Measurements from ENCODE around the gene SFMBT2. TPM values are rescaled to one million over a fixed set of nuclear protein-coding genes. Genes with fewer than 3 reads are reported as not detected.

Gene SFMBT2
- total and polyA plus RNA-seq, 2 of the 13 experiments (the other 11 are each of a cell fraction or from before 2014, with no cell fraction given), result 0.01 to 0.02 TPM

GRCh38 chr10:7315906-7316305 lies 94.9 kb downstream of the SFMBT2 start:
- FAIRE-seq (no peak), ATAC-seq (no peak), DNase-seq (ENCODE audit: low spot score) (no peak)
- H2AFZ ChIP-seq (ENCODE audit: low read length), result no peak overlapping the region
- 3% methylated on average over 2 of the region's 2 CpGs for WGBS (ENCODE audit: low lambda C conversion rate)
- H4K20me1 ChIP-seq (ENCODE audit: insufficient read depth, low read length), result no peaks in the 10 kb centered on the region
- H3K4me3 ChIP-seq (replicated peaks in 1 of 3; ENCODE audit: insufficient read depth in 1 of 3, low read depth in 2 of 3, low read length in 3 of 3), result no peak overlapping the region
- ChIA-PET POLR2A (no interaction called here), CTCF (ENCODE audit: low intra/inter-chr PET ratio, low total read pairs) (no interaction called here)
- intact Hi-C loops (cut with micrococcal nuclease; ENCODE audit: unreplicated experiment) (no loop called here), in situ Hi-C loops (cut with HindIII; ENCODE audit: extremely low pct_ligation_motif_present, low pct_unique_long_range_greater_than_20kb) (no loop called here)
- no peaks in the 10 kb centered on the region for H3K9me3 ChIP-seq (ENCODE audit: low read length)
- H3K36me3 ChIP-seq (replicated peaks in 1 of 2; ENCODE audit: control insufficient read depth in 1 of 2, insufficient read depth in 2 of 2, low read length in 2 of 2), result no peaks in the 10 kb centered on the region
- TF ChIP-seq THAP11 (CRISPR knock-in tag; IDR thresholded peaks at IDR 0.05) (no peak), SMAD9 (CRISPR knock-in tag; IDR thresholded peaks at IDR 0.05) (no peak), RBM22 (optimal IDR thresholded peaks at IDR 0.05; ENCODE audit: low read length) (no peak), ZNF333 (CRISPR knock-in tag; IDR thresholded peaks at IDR 0.05; ENCODE audit: borderline replicate concordance) (no peak)
- H3K27me3 ChIP-seq (ENCODE audit: control insufficient read depth in 1 of 2, insufficient read depth in 2 of 2, low read length in 2 of 2), result peaks cover 0 to 4% of the 10 kb centered on the region in 2 experiments; a peak in 2 of 5 replicates
- H3K9ac ChIP-seq (ENCODE audit: insufficient read depth, low read depth, low read length), result no peak overlapping the region
- no TSS peak for BruUV-seq (replicated peaks)
- no peaks in the 10 kb centered on the region for H3K79me2 ChIP-seq (ENCODE audit: insufficient read depth, low read length)
- no peak overlapping the region for H3K4me2 ChIP-seq (ENCODE audit: low read depth, low read length)
- H3K27ac ChIP-seq (ENCODE audit: extremely low read length, insufficient read depth, low read length), result no peak overlapping the region
- no peaks in the 10 kb centered on the region for H3K4me1 ChIP-seq (ENCODE audit: insufficient read depth, low read length)

- DNase-seq (ENCODE audit: low spot score), result no peak
- no peak overlapping the region for H3K4me2 ChIP-seq (ENCODE audit: low read depth, low read length)
- H3K36me3 ChIP-seq (replicated peaks in 1 of 2; ENCODE audit: control insufficient read depth in 1 of 2, insufficient read depth in 2 of 2, low read length in 2 of 2), result no peaks in the 10 kb centered on the region
- 14% methylated on average over 4 of the region's 4 CpGs for WGBS (ENCODE audit: low lambda C conversion rate)
- H2AFZ ChIP-seq (ENCODE audit: low read length), result no peak overlapping the region
- in situ Hi-C loops (cut with HindIII; ENCODE audit: extremely low pct_ligation_motif_present, low pct_unique_long_range_greater_than_20kb), result no loop called here
- CTCF ChIA-PET (ENCODE audit: low intra/inter-chr PET ratio, low total read pairs), result no interaction called here
- no peak for ATAC-seq
- no peaks in the 10 kb centered on the region for H3K4me1 ChIP-seq (ENCODE audit: insufficient read depth, low read length)
- POLR2A ChIA-PET, result no interaction called here
- no peak overlapping the region for H3K4me3 ChIP-seq (replicated peaks in 1 of 3; ENCODE audit: insufficient read depth in 1 of 3, low read depth in 2 of 3, low read length in 3 of 3)
- H3K27ac ChIP-seq (ENCODE audit: extremely low read length, insufficient read depth, low read length), result no peak overlapping the region
- no TSS peak for BruUV-seq (replicated peaks)
- H4K20me1 ChIP-seq (ENCODE audit: insufficient read depth, low read length), result no peaks in the 10 kb centered on the region
- TF ChIP-seq ZBTB46 (CRISPR knock-in tag; IDR thresholded peaks at IDR 0.05; ENCODE audit: borderline replicate concordance) (no peak), MXD3 (CRISPR knock-in tag; IDR thresholded peaks at IDR 0.05) (no peak)
- FAIRE-seq, result no peak
- H3K79me2 ChIP-seq (ENCODE audit: insufficient read depth, low read length), result no peaks in the 10 kb centered on the region
- H3K9me3 ChIP-seq (ENCODE audit: low read length), result no peaks in the 10 kb centered on the region
- peaks cover 2 to 7% of the 10 kb centered on the region in 2 experiments; a peak in 3 of 5 replicates for H3K27me3 ChIP-seq (ENCODE audit: control insufficient read depth in 1 of 2, insufficient read depth in 2 of 2, low read length in 2 of 2)
- intact Hi-C loops (cut with micrococcal nuclease; ENCODE audit: unreplicated experiment), result no loop called here
- no peak overlapping the region for H3K9ac ChIP-seq (ENCODE audit: insufficient read depth, low read depth, low read length)
Observed at GRCh38 chr10:7314170-7314569, 96.7 kb downstream of the SFMBT2 start.

Measured in HepG2 (cell line).